CD14-positive monocyte (primary cell): ENCODE results near the gene PLAC1. TPM values are rescaled to one million over a fixed set of nuclear protein-coding genes. Genes with fewer than 3 reads are reported as not detected.

Experiments
- DNase-seq, 3 donors: peaks; one replicate each; pipeline ENCODE4 v3.0.0-alpha.2; 2011 to 2022
- H2AFZ ChIP-seq: 2 replicates; pipeline ENCODE4 v1.6.0; 2012; ENCODE audit warnings: mild to moderate bottlenecking, low read depth, low read length, inconsistent platforms; ENCODE audit not compliant: insufficient read depth, poor library complexity, severe bottlenecking
- H3K27ac ChIP-seq, 2 donors: 1 replicate in 1 of 2; 2 replicates in 1 of 2; pipeline ENCODE4 v1.5.1; 2012 to 2013; ENCODE audit warnings: low read length in 2 of 2, control low read depth in 1 of 2, inconsistent platforms in 1 of 2, low read depth in 1 of 2, mild to moderate bottlenecking in 1 of 2
- H3K27me3 ChIP-seq, 2 donors: one replicate each; pipeline versions ENCODE4 v1.6.0 to v1.6.1; 2011 to 2013; ENCODE audit warnings: low read length in 2 of 2; ENCODE audit not compliant: control insufficient read depth in 2 of 2, insufficient read depth in 2 of 2
- H3K36me3 ChIP-seq, 2 donors: replicated peaks in 1 of 2; 1 replicate in 1 of 2; 2 replicates in 1 of 2; pipeline versions ENCODE4 v1.5.1 to v1.6.1; 2012 to 2013; ENCODE audit warnings: low read length in 2 of 2, control low read depth in 1 of 2, inconsistent platforms in 1 of 2, mild to moderate bottlenecking in 1 of 2; ENCODE audit not compliant: insufficient read depth in 2 of 2, control insufficient read depth in 1 of 2
- H3K4me1 ChIP-seq, 2 donors: 1 replicate in 1 of 2; 2 replicates in 1 of 2; pipeline versions ENCODE4 v1.5.1 to v1.6.1; 2012 to 2013; ENCODE audit warnings: low read length in 2 of 2, control low read depth in 1 of 2, inconsistent platforms in 1 of 2, mild to moderate bottlenecking in 1 of 2, moderate library complexity in 1 of 2; ENCODE audit not compliant: insufficient read depth in 2 of 2, control insufficient read depth in 1 of 2
- H3K4me2 ChIP-seq: replicated peaks from 2 replicates; pipeline ENCODE3; 2012; ENCODE audit warnings: low read length, moderate library complexity, mild to moderate bottlenecking; ENCODE audit not compliant: poor library complexity, severe bottlenecking; ENCODE audit errors: extremely low read depth
- H3K4me3 ChIP-seq, 3 experiments: fragments of 200-600 bp in 1 of 3; sonication (generic) in 1 of 3; replicated peaks in 1 of 3; 1 replicate in 2 of 3; 2 replicates in 1 of 3; pipeline ENCODE4 v1.5.1; 2011 to 2013; ENCODE audit warnings: low read length in 3 of 3, mild to moderate bottlenecking in 3 of 3, control low read depth in 2 of 3, low read depth in 2 of 3, inconsistent platforms in 1 of 3, moderate library complexity in 1 of 3
- H3K79me2 ChIP-seq: 2 replicates; pipeline ENCODE4 v1.6.0; 2012; ENCODE audit warnings: mild to moderate bottlenecking, control low read depth, inconsistent platforms, low read length, moderate library complexity; ENCODE audit not compliant: insufficient read depth
- H3K9ac ChIP-seq: 2 replicates; pipeline ENCODE4 v1.6.0; 2017; ENCODE audit warnings: low read length, mild to moderate bottlenecking; ENCODE audit not compliant: insufficient read depth, poor library complexity, severe bottlenecking
- H3K9me3 ChIP-seq, 2 donors: replicated peaks in 1 of 2; 1 replicate in 1 of 2; 2 replicates in 1 of 2; pipeline versions ENCODE4 v1.5.1 to v1.6.1; 2012 to 2013; ENCODE audit warnings: low read length in 2 of 2, control low read depth in 1 of 2; ENCODE audit not compliant: control insufficient read depth in 1 of 2, insufficient read depth in 1 of 2
- H4K20me1 ChIP-seq: 2 replicates; pipeline ENCODE4 v1.6.0; 2012; ENCODE audit warnings: mild to moderate bottlenecking, low read length, control low read depth, moderate library complexity; ENCODE audit not compliant: insufficient read depth
- H3K27ac Mint-ChIP-seq, 7 donors: one replicate each; pipeline ENCODE4 v1.8.0; 2020; ENCODE audit warnings: mild to moderate bottlenecking in 7 of 7, mixed read lengths in 7 of 7, moderate library complexity in 6 of 7, inconsistent platforms in 2 of 7
- H3K27me3 Mint-ChIP-seq, 3 donors: one replicate each; pipeline ENCODE4 v1.8.0; 2021 to 2022; ENCODE audit warnings: low read depth in 3 of 3, mild to moderate bottlenecking in 3 of 3, mixed read lengths in 3 of 3, moderate library complexity in 3 of 3, inconsistent platforms in 1 of 3
- H3K36me3 Mint-ChIP-seq, 2 donors: one replicate each; pipeline ENCODE4 v1.8.0; 2020; ENCODE audit warnings: mixed read lengths in 2 of 2, inconsistent platforms in 1 of 2, mild to moderate bottlenecking in 1 of 2
- H3K4me1 Mint-ChIP-seq: one replicate; pipeline ENCODE4 v1.8.0; 2020; ENCODE audit warnings: mild to moderate bottlenecking, mixed read lengths
- H3K4me3 Mint-ChIP-seq, 2 donors: one replicate each; pipeline ENCODE4 v1.8.0; 2020; ENCODE audit warnings: mild to moderate bottlenecking in 2 of 2, mixed read lengths in 2 of 2, moderate library complexity in 1 of 2
- H3K9me3 Mint-ChIP-seq, 7 donors: one replicate each; pipeline ENCODE4 v1.8.0; 2020 to 2022; ENCODE audit warnings: mixed read lengths in 7 of 7, mild to moderate bottlenecking in 6 of 7, moderate library complexity in 6 of 7, inconsistent platforms in 2 of 7
- CTCF ChIP-seq: fragments of 200-600 bp; IDR thresholded peaks from one replicate; pipeline ENCODE4 v1.8.0; 2022; ENCODE audit warnings: antibody characterized with exemption, mild to moderate bottlenecking
- whole genome bisulfite sequencing: methylation state at CpG from one replicate; pipeline ENCODE4 v1.1.5; 2013; ENCODE audit warnings: missing lambda C conversion rate; ENCODE audit not compliant: insufficient coverage; 5-methylcytosine and 5-hydroxymethylcytosine counted together
- intact Hi-C, 2 donors: fragments of 100-400 bp; cut with micrococcal nuclease; formaldehyde crosslinking; loops; one replicate each; pipeline versions ENCODE4 v1.15.0 to v1.15.1; 2023
- polyA plus RNA-seq, 3 donors: library from polyadenylated mRNA; depleted of rRNA in 1 of 3; unstranded in 2 of 3; stranded (reverse) in 1 of 3; fragments of 300-500 nt in 2 of 3; fragments of >200 nt in 1 of 3; fragmentation: Illumina TruSeq in 2 of 3; gene quantifications; 1 replicate in 2 of 3; 2 replicates in 1 of 3; pipeline ENCODE4 v1.2.3, GENCODE V29; 2012 to 2021

The PLAC1 gene
- polyA plus RNA-seq, 3 donors = not detected

- Mint-ChIP-seq H3K27ac (no peak overlapping the region), H3K36me3 (no peaks in the 10 kb centered on the region), H3K9me3 (no peaks in the 10 kb centered on the region), H3K4me3 (no peak overlapping the region), H3K4me1 (peaks cover 5% of the 10 kb centered on the region), H3K27me3 (peaks cover 0 to 6% (median 3%) of the 10 kb centered on the region in 3 donors)
- Histone ChIP-seq H3K27ac (no peak overlapping the region), H4K20me1 (no peaks in the 10 kb centered on the region), H3K9ac (no peak overlapping the region), H3K9me3 (no peaks in the 10 kb centered on the region), H3K79me2 (no peaks in the 10 kb centered on the region), H3K4me3 (no peak overlapping the region), H3K4me1 (no peaks in the 10 kb centered on the region), H3K4me2 (no peak overlapping the region), H2AFZ (no peak overlapping the region), H3K36me3 (no peaks in the 10 kb centered on the region), H3K27me3 (no peaks in the 10 kb centered on the region)
- intact Hi-C loops = no loop called here
- no peak for DNase-seq
- no peak for TF ChIP-seq CTCF
- WGBS = no CpG with 5 or more reads among the region's 5 CpGs
Observed at GRCh38 chrX:134572816-134573682, 85.2 kb downstream of the PLAC1 start.

GRCh38 chrX:134571796-134572195 lies 86.5 kb downstream of the PLAC1 start:
- Histone ChIP-seq H3K27me3 (no peaks in the 10 kb centered on the region), H3K79me2 (no peaks in the 10 kb centered on the region), H4K20me1 (no peaks in the 10 kb centered on the region), H3K27ac (no peak overlapping the region), H3K4me1 (no peaks in the 10 kb centered on the region), H3K4me3 (no peak overlapping the region), H3K36me3 (no peaks in the 10 kb centered on the region), H2AFZ (no peak overlapping the region), H3K9ac (no peak overlapping the region), H3K4me2 (no peak overlapping the region), H3K9me3 (no peaks in the 10 kb centered on the region)
- Mint-ChIP-seq H3K4me1 (peaks cover 5% of the 10 kb centered on the region), H3K27me3 (peaks cover 0 to 3% (median 3%) of the 10 kb centered on the region in 3 donors), H3K27ac (no peak overlapping the region), H3K9me3 (peaks cover 0 to 2% (median 0%) of the 10 kb centered on the region in 7 donors), H3K4me3 (no peak overlapping the region), H3K36me3 (no peaks in the 10 kb centered on the region)
- no peak for DNase-seq
- intact Hi-C loops = no loop called here
- no CpG with 5 or more reads among the region's 5 CpGs for WGBS
- no peak for TF ChIP-seq CTCF
